ENCODE results near the gene BPGM. TPM values are rescaled to one million over a fixed set of nuclear protein-coding genes. Genes with fewer than 3 reads are reported as not detected.
"Not testable (repeated sequence)": the region's sequence is repeated elsewhere in the genome, so short reads cannot be mapped to it uniquely, and the experiment has no call there.

The BPGM gene
- total RNA-seq, 1 experiment from 2014 or later: 10.0 TPM

GRCh38 chr7:134686786-134687185 is 40.1 kb downstream of the BPGM start:
- TF ChIP-seq JUND (IDR thresholded peaks at IDR 0.05) (no peak), CTCF (IDR thresholded peaks at IDR 0.05 in 2 of 3, conservative IDR thresholded peaks at IDR 0.05 in 1 of 3; ENCODE audit: borderline replicate concordance in 1 of 3, insufficient read depth in 1 of 3, low read depth in 2 of 3, low read length in 2 of 3) (peak in 2 of 3 experiments; percentile 37 to 46; a peak in 2 of 6 replicates), FOSL1 (IDR thresholded peaks at IDR 0.05; ENCODE audit: low read depth) (no peak), RAD21 (IDR thresholded peaks at IDR 0.05; ENCODE audit: low read depth) (peak; percentile 72), ZBTB33 (IDR thresholded peaks at IDR 0.05; ENCODE audit: extremely low read depth, insufficient replicate concordance, low read length) (no peak)
- H3K79me2 ChIP-seq (ENCODE audit: insufficient read depth, low read length): no peaks in the 10 kb centered on the region
- H3K9ac ChIP-seq (ENCODE audit: low read length): no peak overlapping the region
- no peak overlapping the region for H2AFZ ChIP-seq (ENCODE audit: low read depth, low read length, poor library complexity, severe bottlenecking)
- peak; percentile 59 for ATAC-seq
- no peak overlapping the region for H3K27ac ChIP-seq (ENCODE audit: low read depth, low read length)
- DNase-seq (ENCODE audit: low read depth, low spot score): no peak
- no TSS peak for BruUV-seq (replicated peaks)
- H3K4me3 ChIP-seq (replicated peaks in 1 of 2; ENCODE audit: low read depth in 1 of 2, low read length in 2 of 2): no peak overlapping the region
- H3K36me3 ChIP-seq (ENCODE audit: control insufficient read depth in 1 of 2, insufficient read depth in 2 of 2, low read length in 2 of 2): no peaks in the 10 kb centered on the region
- no peaks in the 10 kb centered on the region for H3K9me2 ChIP-seq (ENCODE audit: insufficient read depth)
- intact Hi-C loops (cut with micrococcal nuclease): loop anchor here (2.0 kb wide), 1 partner anchor 268 kb away; no protein-coding TSS in a partner anchor
- POLR2A ChIA-PET: no interaction called here
- RAD21 ChIA-PET (ENCODE audit: low non-redundant PET in 1 of 2, low total read pairs in 2 of 2, uncharacterized antibody in 2 of 2, unreplicated experiment in 2 of 2): no interaction called here
- H3K4me2 ChIP-seq (ENCODE audit: low read length): no peak overlapping the region
- no peaks in the 10 kb centered on the region for H3K4me1 ChIP-seq (ENCODE audit: control insufficient read depth in 1 of 2, insufficient read depth in 2 of 2, low read length in 2 of 2)
- no peaks in the 10 kb centered on the region for H3K9me3 ChIP-seq (ENCODE audit: control insufficient read depth in 1 of 2, insufficient read depth in 1 of 2, low read depth in 1 of 2, low read length in 2 of 2)
- no peaks in the 10 kb centered on the region for H3K27me3 ChIP-seq (ENCODE audit: insufficient read depth, low read length)
- no peaks in the 10 kb centered on the region for H4K20me1 ChIP-seq (ENCODE audit: insufficient read depth)
- CTCF ChIA-PET: interaction anchor here (0.7 to 2.0 kb wide), 7 partner anchors 254 to 587 kb away, joined by 3 to 8 read pairs (median 3); no protein-coding TSS in a partner anchor

GRCh38 chr7:134689550-134689949 is 42.9 kb downstream of the BPGM start:
- H4K20me1 ChIP-seq (ENCODE audit: insufficient read depth); H3K4me3 ChIP-seq (replicated peaks in 1 of 2; ENCODE audit: low read depth in 1 of 2, low read length in 2 of 2); BruUV-seq (replicated peaks); H3K9me2 ChIP-seq (ENCODE audit: insufficient read depth); H3K9me3 ChIP-seq (ENCODE audit: control insufficient read depth in 1 of 2, insufficient read depth in 1 of 2, low read depth in 1 of 2, low read length in 2 of 2); H2AFZ ChIP-seq (ENCODE audit: low read depth, low read length, poor library complexity, severe bottlenecking); H3K27me3 ChIP-seq (ENCODE audit: insufficient read depth, low read length); H3K79me2 ChIP-seq (ENCODE audit: insufficient read depth, low read length); H3K27ac ChIP-seq (ENCODE audit: low read depth, low read length); H3K36me3 ChIP-seq (ENCODE audit: control insufficient read depth in 1 of 2, insufficient read depth in 2 of 2, low read length in 2 of 2); intact Hi-C loops (cut with micrococcal nuclease); H3K9ac ChIP-seq (ENCODE audit: low read length); RAD21 ChIA-PET (ENCODE audit: low non-redundant PET in 1 of 2, low total read pairs in 2 of 2, uncharacterized antibody in 2 of 2, unreplicated experiment in 2 of 2); ATAC-seq; H3K4me1 ChIP-seq (ENCODE audit: control insufficient read depth in 1 of 2, insufficient read depth in 2 of 2, low read length in 2 of 2); POLR2A ChIA-PET; H3K4me2 ChIP-seq (ENCODE audit: low read length); DNase-seq (ENCODE audit: low read depth, low spot score): not testable (repeated sequence)
- CTCF ChIA-PET: interaction anchor here (1.0 to 2.3 kb wide), 11 partner anchors 10 to 646 kb away, joined by 3 to 12 read pairs (median 5); no protein-coding TSS in a partner anchor

Data from HCT116 (cell line).